Measurements from ENCODE around the gene MRC2. TPM values are rescaled to one million over a fixed set of nuclear protein-coding genes. Genes with fewer than 3 reads are reported as not detected.
A peak's percentile ranks its signal among the peaks of the same experiment; 100 is the strongest.

MRC2 gene
- total RNA-seq, 1 experiment from 2014 or later, result 144 TPM

DNA sequence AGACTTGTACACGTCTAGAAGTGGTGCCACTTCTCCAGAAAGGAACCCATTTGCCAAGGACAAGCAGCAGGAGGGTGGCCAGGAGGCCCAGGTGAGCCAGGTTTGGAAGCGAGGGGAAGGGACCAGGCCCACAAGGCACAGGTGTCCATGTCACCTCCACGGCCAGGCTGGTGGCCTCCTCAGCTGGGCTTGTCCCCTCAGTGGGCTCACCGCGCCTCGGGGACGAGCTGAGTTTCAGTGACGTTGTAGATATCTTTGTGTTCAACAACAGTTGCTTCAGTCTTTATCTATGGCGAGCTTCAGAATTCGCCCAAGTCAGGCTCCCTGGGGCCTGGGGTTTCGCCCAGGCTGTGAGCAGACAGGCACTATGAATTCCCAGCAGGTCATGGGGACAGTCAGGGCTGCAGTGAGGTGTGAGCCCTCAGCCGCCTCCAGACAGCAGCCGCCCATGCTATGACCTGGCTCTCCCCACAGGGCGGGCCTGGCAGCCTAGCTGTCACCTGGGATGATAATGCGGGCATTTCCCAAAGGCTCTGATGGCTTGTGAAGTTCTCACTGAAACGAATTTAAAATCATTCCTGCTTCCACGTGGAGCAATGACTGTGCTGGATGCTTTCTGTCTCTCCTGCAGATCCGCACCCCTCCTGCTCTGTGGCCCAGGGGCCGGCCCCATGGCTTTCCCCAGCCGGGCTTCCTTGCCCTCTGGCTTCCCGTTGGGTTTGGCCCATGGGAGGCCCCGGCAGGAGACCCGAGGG is 89.5 kb downstream of the MRC2 start:
- DNase-seq (ENCODE audit: low read depth), result no peak

DNA sequence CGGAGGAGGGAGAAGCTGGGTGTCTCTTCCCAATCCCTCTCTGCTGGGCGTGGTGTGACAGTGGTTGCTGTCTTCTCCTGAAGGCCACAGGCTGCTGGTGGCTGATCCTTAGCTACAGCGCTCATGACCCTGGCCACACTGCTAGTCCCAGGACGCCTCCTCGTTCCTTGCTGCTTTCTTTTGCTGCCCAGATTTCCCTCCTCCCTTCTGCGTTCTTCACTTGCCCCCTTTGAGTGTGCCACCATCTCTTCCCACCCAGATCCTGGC is 90.1 kb downstream of the MRC2 start:
- DNase-seq (ENCODE audit: low read depth), result no peak

DNA sequence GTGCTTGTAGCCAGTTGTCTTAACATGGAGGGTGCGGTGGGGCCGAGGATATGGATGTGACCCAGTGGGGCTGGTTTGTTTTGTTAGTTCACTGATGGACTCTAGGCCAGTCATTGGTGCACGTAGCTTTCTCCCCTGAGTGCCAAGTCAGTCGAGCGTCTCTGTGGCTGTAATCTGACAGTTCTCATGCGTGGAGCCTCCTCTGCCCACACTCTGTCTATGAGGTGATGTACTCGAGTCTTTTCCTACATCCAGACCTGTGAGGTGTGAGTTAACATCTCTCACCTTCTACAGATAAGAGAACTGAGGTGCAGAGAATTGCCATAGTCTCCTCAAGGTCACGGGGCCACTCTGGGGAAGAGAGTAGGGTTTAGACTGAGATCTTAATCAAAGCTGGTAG is 90.4 kb downstream of the MRC2 start:
- DNase-seq (ENCODE audit: low read depth), result no peak

DNA sequence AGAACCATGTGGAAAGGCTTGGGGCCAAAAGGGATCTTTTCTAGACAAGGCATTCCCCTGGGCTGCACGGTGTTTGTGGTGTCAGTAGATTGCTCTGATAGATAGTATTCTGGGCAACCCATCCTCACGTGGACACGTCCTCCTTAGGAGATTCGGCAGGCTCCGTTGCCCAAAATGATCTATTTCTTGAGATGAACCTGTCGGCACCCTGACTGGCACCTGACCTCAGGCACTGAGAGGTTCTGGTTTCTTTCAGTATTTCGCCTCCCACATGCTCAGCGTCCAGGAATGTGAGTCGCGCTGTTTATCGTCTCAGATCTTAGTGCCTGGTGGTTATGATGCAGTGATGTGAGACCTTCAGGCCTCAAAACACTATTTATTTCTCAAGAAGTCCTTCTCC is 91.0 kb downstream of the MRC2 start:
- peak; percentile 90 for DNase-seq (ENCODE audit: low read depth)

DNA sequence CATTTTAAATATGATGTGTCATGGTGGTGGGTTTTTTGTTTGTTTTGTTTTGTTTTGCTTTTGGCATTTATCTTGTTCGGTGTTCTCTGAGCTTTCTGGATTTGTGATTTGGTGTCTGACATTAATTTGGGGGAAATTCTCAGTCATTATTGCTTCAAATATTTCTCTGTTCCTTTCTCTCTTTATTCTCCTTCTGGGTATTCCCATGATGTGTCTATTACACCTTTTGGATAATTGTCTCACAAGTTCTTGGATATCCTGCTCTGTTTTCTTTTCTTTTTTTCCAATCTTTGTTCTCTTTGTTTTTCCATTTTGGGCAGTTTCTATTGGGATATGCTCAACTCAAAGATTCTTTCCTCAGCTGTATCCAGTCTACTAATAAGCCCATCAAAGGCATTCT is 92.1 kb downstream of the MRC2 start:
- no peak for DNase-seq (ENCODE audit: low read depth)

DNA sequence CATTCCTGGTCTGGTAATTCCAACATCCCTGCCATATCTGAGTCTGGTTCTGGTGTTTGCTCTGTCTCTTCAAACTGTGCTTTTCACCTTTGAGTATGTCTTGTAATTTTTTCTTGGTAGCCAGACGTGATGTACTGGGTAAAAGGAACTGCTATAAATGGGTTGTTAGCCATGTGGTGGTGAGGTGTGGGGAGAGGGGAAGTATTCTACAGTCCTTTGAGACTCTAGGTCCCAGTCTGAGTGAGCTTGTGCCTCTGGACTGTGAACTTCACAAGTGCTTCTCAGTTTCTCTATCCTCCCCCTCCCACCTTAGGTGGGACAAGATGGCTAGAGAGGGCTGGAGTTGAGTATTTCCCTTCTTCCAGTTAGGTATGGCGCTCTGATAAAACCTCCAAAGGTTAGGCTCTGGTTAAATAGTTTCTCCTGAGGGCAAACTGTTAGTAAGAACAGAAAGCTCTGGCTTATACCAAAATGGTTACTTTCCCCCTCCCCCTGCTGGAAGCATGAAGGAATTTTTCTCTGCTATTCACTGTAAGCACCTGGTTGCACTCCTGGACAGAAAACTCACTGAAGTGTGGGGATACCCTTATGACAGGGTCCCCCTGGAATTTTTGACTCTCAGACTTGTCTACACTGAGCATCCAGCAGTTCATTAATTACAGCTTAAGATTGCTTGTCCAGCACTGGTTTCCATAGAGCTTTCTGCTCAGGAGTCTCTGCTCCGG is 92.8 kb downstream of the MRC2 start:
- DNase-seq (ENCODE audit: low read depth), result peak; percentile 45

DNA sequence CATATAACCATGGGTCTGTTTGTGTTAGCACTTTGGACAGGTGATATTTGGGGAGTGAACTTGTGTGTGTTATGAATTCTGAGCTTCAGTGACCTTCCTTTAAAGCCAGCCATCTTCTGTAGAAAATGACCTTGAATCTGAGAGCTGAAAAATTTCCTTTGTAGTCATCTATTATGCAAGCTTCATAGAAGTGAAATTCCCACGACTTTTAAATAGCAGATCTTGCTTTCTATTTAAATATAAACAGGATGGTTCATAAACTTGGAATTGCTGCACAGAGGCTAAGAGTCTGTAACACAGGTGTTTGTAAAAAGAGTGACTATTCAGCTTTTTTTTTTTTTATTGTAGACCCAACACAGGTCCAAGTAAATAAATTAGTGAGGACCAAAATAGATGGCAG is 95.2 kb downstream of the MRC2 start:
- no peak for DNase-seq (ENCODE audit: low read depth)

DNA sequence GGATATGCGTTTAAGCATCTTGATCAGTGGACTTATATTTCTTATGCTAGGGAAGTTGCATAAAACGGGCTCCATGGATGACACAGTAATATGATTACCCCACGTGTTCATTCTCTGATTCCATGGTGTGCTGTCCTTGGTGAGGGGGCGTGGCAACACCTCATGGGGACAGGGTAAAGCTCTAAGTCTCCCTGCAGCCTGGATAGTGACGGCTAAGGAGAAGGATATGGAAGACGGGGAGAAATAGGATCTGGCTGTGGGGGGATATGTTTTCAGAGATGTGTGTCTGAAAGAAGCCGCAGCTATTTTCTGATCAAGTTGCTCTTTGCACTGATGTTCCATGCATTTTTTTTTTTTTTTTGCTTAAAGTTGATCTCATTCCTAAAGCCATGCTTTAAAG is 96.4 kb downstream of the MRC2 start:
- no peak for DNase-seq (ENCODE audit: low read depth)

DNA sequence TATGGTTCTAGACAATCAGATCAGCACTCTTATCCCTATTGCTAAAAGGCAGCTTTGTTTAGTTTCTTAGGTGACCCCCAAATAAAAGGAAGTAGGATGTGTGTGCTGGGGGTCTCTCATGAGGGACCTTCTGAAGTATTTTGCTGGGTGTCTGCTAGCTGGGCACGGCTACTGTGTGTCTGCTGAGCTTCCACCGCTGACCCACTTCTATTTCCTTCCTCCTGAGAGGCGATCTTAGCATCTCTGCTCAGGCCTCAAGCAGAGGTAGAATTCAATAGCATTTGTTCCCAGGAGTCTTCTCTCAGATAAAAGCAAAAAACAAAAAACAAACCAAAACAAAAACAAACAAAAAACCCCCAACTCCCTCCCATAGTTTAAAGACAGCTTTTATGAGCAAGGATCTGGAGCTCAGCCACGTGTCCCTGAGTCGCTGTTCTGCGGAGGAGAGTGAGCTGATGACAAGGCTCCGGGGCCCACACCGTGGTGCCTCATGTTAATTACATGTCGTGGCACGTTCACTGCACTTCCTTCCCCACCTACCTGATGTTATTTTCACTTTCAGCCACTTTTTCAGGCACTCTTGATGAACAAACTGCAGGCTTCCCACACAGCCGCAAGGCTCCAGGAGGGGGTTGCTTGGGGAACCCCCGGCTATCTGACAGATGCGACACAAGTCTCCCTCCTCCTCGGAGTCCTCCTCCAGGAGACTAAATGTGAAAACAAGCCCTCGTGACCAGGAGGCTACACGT is 97.1 kb downstream of the MRC2 start:
- peak; percentile 50 for DNase-seq (ENCODE audit: low read depth)

DNA sequence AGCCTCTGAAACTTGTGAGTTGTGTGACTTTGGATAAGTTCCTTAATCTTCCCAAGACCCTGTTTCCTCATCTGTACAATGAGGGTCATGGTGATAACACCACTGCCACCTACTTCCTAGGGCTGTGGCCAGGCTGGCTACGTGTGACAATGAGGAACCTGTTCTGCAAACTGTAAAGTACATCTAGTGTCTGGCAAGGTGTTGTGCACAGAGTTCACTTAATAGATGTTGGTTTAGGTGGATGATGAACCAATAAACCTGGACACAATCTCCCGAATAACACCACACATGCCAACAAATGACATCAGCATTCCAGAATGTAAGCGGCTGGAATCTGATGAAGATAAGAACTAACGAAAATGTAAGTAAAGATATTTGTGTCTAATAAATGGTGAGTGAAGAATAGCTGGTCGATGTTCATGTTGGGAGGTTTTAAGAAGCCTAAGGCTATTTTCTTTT is 98.3 kb downstream of the MRC2 start:
- DNase-seq (ENCODE audit: low read depth), result peak; percentile 83

DNA sequence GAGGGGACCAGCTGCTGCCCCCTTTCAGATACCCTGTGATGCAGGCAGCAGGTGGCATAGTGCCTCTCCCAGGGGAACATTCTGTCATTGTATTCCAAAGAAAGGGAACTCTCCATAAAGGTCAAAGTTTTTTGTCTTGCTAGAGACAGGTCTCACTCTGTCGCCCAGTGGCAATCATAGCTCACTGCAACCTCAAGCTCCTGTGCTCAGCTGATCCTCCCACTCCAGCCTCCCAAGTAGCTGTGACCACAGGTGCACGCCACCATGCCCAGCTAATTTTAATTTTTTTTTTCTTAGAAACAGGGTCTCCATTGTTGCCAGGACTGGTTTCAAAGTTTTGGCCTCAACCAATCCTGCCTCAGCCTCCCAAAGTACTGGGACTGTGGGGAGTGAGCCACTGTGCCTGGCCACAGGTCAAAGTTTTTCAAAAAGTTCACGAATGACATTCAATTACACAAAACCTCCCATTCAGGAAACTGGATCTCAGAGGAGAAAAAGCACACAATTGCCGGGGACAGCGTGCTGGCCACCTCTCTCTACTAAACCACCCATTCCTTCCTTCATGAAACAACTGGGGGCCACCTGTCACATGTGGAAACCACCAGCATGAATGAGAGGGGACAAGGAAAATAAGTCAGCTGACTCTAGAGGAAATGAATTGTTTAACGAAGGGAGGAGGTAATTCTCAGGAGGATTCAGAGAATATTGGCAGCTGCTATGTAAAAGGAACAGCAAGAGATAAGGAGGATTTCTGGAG is 100.6 kb downstream of the MRC2 start:
- no peak for DNase-seq (ENCODE audit: low read depth)

DNA sequence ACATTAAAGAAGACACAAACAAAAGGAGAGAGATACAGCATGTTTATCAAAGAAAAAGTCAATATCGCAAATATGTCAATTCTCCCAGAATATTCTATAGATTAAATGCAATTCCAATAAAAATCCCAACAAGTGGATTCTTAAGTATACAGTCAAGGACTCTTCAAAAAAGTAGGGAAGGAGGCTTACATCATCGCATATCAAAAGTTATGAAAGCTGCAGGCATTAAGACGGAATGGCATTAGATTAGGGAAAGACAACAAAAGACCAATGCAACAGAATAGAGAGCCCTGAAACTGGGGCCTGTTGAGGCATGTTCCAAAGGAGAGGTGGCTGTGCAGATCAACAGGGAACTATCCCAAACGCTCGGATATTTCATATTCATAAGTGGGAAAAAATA is 104.7 kb downstream of the MRC2 start:
- DNase-seq (ENCODE audit: low read depth), result no peak

DNA sequence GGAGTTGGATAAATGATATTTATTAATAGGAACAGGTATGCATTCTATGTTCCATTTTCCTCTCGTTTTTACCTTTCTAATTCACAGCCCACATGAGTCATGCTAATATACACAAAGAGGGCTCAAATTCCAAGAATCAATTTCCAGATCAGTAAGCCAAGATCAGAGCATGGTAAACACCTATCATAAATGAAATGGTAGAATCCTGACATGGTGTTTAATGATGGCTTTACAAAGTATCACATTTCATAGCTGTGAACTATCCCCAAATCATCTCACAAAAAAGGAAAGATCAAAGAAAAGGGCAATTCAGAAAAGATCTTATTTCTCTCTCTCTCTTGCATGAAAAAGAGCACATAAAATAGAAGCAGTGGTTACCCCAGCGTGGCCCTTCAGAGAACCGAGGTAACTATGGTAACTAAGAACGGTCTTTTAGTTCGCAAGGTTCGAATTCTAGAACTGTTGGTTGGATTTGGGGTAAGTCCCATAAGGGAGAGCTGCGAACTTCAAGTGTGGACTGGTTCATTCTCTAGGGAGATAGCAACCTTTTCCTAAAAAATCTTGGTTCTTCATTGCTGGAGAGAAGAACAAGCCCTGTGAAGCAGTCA is 107.7 kb downstream of the MRC2 start:
- no peak for DNase-seq (ENCODE audit: low read depth)

DNA sequence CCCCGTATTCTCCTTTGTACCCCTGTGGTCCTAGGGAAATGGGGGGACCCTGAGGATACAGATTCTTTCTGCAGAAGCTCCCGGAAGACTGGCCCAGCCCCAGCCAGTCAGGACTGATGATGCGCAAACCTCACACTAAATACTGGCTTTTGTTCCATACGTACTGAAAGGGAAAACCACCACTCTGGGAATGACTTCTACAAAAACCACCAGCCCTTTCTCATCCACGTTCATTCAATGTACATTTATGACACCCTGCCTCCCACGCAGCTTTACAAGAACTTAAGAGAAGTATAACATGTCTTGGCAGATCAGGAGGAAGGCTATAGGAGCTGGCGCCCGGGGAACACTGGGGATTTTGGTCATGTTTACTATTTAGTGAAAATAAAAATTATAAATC is 110.0 kb downstream of the MRC2 start:
- no peak for DNase-seq (ENCODE audit: low read depth)

DNA sequence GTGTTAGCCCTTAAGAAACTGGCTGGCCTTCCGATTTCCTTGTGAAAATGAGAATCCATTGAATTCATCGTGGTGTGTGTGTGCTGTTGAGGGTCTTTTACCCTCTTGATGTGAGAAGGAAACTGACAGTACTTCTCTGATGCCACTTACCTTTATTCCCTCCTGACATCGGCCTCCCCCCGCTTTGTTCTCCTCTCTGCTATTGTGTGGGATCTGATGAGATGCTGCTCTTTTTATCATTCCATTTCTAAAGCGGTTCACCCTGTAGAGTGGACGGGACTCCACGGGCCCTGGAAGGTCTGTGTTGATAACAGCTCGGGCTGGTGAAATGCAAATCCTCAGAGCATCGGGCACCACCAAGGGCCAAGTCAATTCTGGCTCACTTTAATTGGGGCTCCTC is 110.8 kb downstream of the MRC2 start:
- no peak for DNase-seq (ENCODE audit: low read depth)

DNA sequence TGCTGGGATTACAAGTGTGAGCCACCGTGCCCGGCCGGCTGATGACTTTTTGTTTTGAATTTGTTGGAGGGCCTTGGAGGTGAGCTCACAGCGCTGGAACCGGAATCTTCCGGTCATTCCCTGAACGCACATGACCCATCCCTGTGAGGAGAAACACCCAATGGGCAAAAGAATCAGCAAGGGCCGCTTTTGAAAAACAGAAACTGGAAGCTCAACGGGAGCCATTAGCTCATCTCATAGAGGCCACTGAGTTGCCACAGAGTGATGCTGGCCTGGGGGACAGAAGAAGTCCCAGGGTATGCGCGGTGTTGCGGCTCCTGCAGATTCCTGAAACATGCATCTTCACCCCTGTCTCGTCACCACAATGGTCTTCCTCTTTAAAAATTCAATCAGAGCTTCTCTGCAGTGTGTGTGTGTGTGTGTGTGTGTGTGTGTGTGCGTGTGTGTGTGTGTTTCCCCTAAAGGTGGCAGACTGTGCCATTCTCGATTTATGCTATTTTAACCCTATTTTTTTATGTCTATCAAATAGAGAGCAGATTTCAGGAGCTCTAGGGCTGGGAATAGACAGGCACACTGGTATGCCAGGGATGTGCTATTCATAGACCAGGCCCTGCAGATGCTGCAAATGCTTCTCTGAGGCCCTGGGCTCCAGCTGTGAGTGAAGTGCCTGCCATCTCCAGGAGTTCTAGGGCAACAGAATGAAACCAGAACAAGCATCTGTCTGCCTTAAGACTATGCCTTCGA is 112.3 kb downstream of the MRC2 start:
- DNase-seq (ENCODE audit: low read depth), result no peak

DNA sequence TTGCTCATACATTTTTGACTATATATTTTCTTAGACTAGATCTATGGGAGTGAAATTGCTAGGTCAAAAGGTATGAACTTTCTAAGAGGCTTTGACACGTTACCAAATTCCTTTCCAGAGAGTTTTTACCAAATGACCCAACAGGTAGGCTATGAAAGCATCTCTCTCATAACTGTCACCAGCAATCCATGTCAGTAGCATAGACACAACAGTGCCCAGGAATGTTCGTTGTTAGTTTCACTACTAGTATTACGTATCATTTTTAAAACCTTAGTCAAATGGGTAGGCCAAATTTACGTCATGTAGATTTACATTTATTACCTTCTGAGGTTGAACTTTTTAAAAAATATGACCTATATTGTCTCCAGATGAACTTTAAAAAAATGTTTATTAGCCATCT is 113.8 kb downstream of the MRC2 start:
- no peak for DNase-seq (ENCODE audit: low read depth)
